ENCODE data around the gene RYR3. TPM values are rescaled to one million over a fixed set of nuclear protein-coding genes. Genes with fewer than 3 reads are reported as not detected.

The RYR3 gene
- total RNA-seq, 1 donor, result 0.10 TPM

- no peaks in the 10 kb centered on the region for H3K4me1 ChIP-seq (ENCODE audit: insufficient read depth, low read length)
- H3K4me3 ChIP-seq (ENCODE audit: low read length), result no peak overlapping the region
- H3K9me3 ChIP-seq (ENCODE audit: low read depth, low read length), result no peaks in the 10 kb centered on the region
- no peaks in the 10 kb centered on the region for H3K27me3 ChIP-seq (ENCODE audit: insufficient read depth, low read length)
These were observed 82.8 kb downstream of the RYR3 start for GRCh38 chr15:33393546-33393945.

GRCh38 chr15:33395321-33395720 is 84.6 kb downstream of the RYR3 start:
- Histone ChIP-seq H3K4me1 (ENCODE audit: insufficient read depth, low read length) (no peaks in the 10 kb centered on the region), H3K4me3 (ENCODE audit: low read length) (no peak overlapping the region), H3K9me3 (ENCODE audit: low read depth, low read length) (no peaks in the 10 kb centered on the region), H3K27me3 (ENCODE audit: insufficient read depth, low read length) (no peaks in the 10 kb centered on the region)

DNA sequence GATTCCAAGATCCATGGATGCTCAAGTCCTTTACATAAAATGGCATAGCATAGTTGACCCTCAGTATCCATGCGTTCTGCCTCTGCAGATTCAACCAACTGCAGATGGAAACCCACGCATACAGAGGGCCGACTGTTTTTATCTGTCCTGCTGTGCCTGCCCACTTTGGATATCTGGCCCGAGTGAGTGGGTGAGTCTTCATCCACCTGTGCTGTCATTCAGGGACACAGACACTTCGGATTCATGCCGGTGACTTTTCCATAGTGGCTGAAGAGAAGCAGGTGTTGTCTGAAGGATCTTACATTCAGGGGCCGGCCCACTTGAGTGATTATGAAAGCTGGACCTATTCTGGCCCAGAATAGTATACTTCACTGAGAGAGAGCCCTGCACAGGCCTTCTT is 85.1 kb downstream of the RYR3 start:
- Histone ChIP-seq H3K4me1 (ENCODE audit: insufficient read depth, low read length) (no peaks in the 10 kb centered on the region), H3K4me3 (ENCODE audit: low read length) (no peak overlapping the region), H3K27me3 (ENCODE audit: insufficient read depth, low read length) (no peaks in the 10 kb centered on the region), H3K9me3 (ENCODE audit: low read depth, low read length) (no peaks in the 10 kb centered on the region)

DNA sequence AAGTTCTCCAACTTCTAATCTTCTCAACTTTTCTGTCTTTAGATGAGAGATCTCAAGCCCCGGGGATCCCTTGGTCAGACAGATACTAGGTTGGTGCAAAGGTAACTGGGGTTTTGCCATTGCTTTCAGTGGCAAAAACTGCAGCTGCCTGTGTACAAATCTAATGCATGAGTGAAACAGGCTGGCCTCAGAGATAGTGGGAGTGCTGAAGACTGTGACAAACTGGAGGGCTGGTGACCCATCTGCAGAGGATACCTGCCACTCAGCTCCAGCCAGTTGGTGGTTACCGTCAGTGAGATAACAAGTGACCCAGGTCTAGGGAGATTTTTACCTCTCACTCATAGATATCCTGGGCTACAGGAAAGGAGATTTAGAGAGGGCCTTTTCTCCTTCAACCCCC is 85.7 kb downstream of the RYR3 start:
- no peaks in the 10 kb centered on the region for H3K9me3 ChIP-seq (ENCODE audit: low read depth, low read length)
- H3K4me1 ChIP-seq (ENCODE audit: insufficient read depth, low read length), result no peaks in the 10 kb centered on the region
- no peak overlapping the region for H3K4me3 ChIP-seq (ENCODE audit: low read length)
- no peaks in the 10 kb centered on the region for H3K27me3 ChIP-seq (ENCODE audit: insufficient read depth, low read length)

GRCh38 chr15:33398555-33398954 is 87.8 kb downstream of the RYR3 start:
- no peak overlapping the region for H3K4me3 ChIP-seq (ENCODE audit: low read length)
- no peaks in the 10 kb centered on the region for H3K4me1 ChIP-seq (ENCODE audit: insufficient read depth, low read length)
- H3K9me3 ChIP-seq (ENCODE audit: low read depth, low read length), result no peaks in the 10 kb centered on the region
- no peaks in the 10 kb centered on the region for H3K27me3 ChIP-seq (ENCODE audit: insufficient read depth, low read length)

GRCh38 chr15:33400941-33401340 is 90.2 kb downstream of the RYR3 start:
- no peaks in the 10 kb centered on the region for H3K9me3 ChIP-seq (ENCODE audit: low read depth, low read length)

DNA sequence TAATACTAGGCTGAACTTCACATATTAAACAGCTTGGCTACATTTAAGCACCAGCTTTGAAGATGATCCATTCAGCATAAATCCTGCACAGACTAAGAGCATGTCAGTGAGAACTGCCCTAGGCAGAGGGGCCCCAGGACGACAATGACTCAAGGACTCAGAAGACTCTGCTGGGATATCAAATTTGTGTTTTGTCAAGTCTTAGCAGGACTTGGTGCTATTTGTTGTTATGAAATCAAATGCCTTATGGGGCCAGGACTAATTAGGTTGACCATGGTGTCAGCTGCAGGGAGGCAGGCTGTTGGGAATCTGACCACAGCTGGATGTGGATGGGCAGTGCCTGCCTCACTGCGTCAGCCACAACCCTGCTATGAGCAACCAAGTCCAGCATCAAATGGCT is 91.8 kb downstream of the RYR3 start:
- no peaks in the 10 kb centered on the region for H3K27me3 ChIP-seq (ENCODE audit: insufficient read depth, low read length)
- no peaks in the 10 kb centered on the region for H3K9me3 ChIP-seq (ENCODE audit: low read depth, low read length)
- no peak overlapping the region for H3K4me3 ChIP-seq (ENCODE audit: low read length)
- no peaks in the 10 kb centered on the region for H3K4me1 ChIP-seq (ENCODE audit: insufficient read depth, low read length)

More at GRCh38 chr15:33400941-33401340, 90.2 kb downstream of the RYR3 start:
- H3K27me3 ChIP-seq (ENCODE audit: insufficient read depth, low read length), result no peaks in the 10 kb centered on the region
- no peaks in the 10 kb centered on the region for H3K4me1 ChIP-seq (ENCODE audit: insufficient read depth, low read length)
- no peak overlapping the region for H3K4me3 ChIP-seq (ENCODE audit: low read length)

DNA sequence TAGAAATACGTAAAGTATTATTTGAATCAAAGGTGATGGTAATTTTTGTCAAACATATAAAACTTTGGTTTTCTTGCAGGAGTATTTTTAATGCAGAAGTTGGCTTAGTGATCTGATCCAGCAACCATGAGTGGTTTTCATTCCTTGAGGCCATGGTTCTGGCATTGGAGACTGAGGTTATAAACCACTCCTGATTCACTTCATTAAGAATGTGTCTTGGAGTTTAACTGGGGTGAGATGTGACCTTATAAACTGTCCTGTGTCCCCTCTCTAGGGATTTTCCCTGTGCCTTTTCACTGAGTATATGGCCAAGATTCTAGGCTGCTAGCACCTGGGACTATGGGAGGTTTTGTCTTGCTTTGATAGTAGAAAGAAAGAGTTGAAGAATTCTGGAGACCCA is 94.3 kb downstream of the RYR3 start:
- Histone ChIP-seq H3K9me3 (ENCODE audit: low read depth, low read length) (no peaks in the 10 kb centered on the region), H3K4me3 (ENCODE audit: low read length) (no peak overlapping the region), H3K27me3 (ENCODE audit: insufficient read depth, low read length) (no peaks in the 10 kb centered on the region), H3K4me1 (ENCODE audit: insufficient read depth, low read length) (no peaks in the 10 kb centered on the region)

- Histone ChIP-seq H3K4me3 (ENCODE audit: low read length) (no peak overlapping the region), H3K27me3 (ENCODE audit: insufficient read depth, low read length) (no peaks in the 10 kb centered on the region), H3K9me3 (ENCODE audit: low read depth, low read length) (no peaks in the 10 kb centered on the region), H3K4me1 (ENCODE audit: insufficient read depth, low read length) (no peaks in the 10 kb centered on the region)
These were observed 101.1 kb downstream of the RYR3 start for GRCh38 chr15:33411596-33412540.

GRCh38 chr15:33419701-33420100 is 108.9 kb downstream of the RYR3 start:
- H3K9me3 ChIP-seq (ENCODE audit: low read depth, low read length), result no peaks in the 10 kb centered on the region
- no peaks in the 10 kb centered on the region for H3K27me3 ChIP-seq (ENCODE audit: insufficient read depth, low read length)
- no peak overlapping the region for H3K4me3 ChIP-seq (ENCODE audit: low read length)
- no peaks in the 10 kb centered on the region for H3K4me1 ChIP-seq (ENCODE audit: insufficient read depth, low read length)

GRCh38 chr15:33424025-33424424 is 113.3 kb downstream of the RYR3 start:
- Histone ChIP-seq H3K4me3 (ENCODE audit: low read length) (no peak overlapping the region), H3K9me3 (ENCODE audit: low read depth, low read length) (no peaks in the 10 kb centered on the region), H3K4me1 (ENCODE audit: insufficient read depth, low read length) (no peaks in the 10 kb centered on the region), H3K27me3 (ENCODE audit: insufficient read depth, low read length) (no peaks in the 10 kb centered on the region)

DNA sequence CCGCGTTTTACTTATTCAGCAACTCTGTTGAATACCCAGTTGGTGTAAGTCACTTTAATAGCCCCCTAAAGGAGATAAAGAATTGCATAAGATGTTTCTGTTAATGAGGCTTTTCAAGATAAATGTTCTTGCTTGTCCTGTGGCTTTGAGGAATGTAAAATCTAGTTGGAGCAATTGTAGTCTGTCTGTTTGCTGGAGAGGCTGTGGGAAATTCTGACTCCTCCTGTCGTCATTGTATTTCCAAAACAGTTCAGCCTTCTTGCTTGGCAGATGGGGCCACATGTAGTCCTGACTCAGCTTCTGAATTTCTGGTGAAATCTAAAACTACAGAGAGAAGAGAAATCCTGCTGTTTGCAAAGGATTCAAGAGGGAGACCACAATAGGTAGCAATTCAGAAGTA is 114.4 kb downstream of the RYR3 start:
- Histone ChIP-seq H3K4me3 (ENCODE audit: low read length) (no peak overlapping the region), H3K27me3 (ENCODE audit: insufficient read depth, low read length) (no peaks in the 10 kb centered on the region), H3K9me3 (ENCODE audit: low read depth, low read length) (no peaks in the 10 kb centered on the region), H3K4me1 (ENCODE audit: insufficient read depth, low read length) (no peaks in the 10 kb centered on the region)

DNA sequence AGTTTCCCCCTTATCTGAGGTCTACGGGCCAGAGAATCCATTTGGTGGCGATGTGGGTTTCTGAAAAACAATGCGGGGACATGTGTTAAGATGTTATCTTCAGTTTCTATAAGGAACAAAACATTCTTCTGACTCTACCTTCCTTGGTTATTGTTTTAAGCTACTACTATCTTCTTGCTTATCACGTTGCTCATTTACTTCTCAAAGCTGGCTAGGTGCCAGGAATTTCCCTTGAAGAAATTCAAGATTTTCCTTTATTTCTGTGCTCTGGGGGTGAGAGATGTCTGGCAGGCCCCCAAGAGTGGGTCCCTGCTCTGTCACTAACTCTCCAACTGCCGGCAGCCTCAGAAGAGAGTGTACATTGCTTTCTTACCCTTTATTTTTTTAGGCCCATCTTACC is 119.8 kb downstream of the RYR3 start:
- H3K9me3 ChIP-seq (ENCODE audit: low read depth, low read length), result no peaks in the 10 kb centered on the region

GRCh38 chr15:33433821-33434220 is 123.1 kb downstream of the RYR3 start:
- Histone ChIP-seq H3K27me3 (ENCODE audit: insufficient read depth, low read length) (no peaks in the 10 kb centered on the region), H3K9me3 (ENCODE audit: low read depth, low read length) (no peaks in the 10 kb centered on the region), H3K4me1 (ENCODE audit: insufficient read depth, low read length) (no peaks in the 10 kb centered on the region), H3K4me3 (ENCODE audit: low read length) (no peak overlapping the region)

More for the DNA sequence above, 119.8 kb downstream of the RYR3 start:
- Histone ChIP-seq H3K4me3 (ENCODE audit: low read length) (no peak overlapping the region), H3K27me3 (ENCODE audit: insufficient read depth, low read length) (no peaks in the 10 kb centered on the region), H3K4me1 (ENCODE audit: insufficient read depth, low read length) (no peaks in the 10 kb centered on the region)

DNA sequence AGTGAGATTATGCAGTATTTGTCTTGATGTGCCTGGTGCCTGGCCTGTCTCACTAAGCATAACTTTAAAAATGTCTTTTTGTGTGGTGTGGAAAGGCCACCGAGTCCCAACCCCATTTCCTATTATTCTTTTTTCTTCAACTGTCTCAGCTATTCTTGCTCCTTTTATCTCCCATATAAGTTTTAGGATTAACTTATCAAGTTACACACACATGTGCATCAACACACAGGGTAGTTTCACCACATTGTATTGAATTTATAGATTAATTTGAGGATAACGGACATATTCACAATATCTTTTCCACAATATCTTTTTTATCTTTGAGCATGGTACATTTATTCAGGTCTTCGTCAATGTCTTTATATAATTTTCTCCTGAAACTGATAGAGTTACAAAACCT is 127.6 kb downstream of the RYR3 start:
- Histone ChIP-seq H3K9me3 (ENCODE audit: low read depth, low read length) (no peaks in the 10 kb centered on the region), H3K4me1 (ENCODE audit: insufficient read depth, low read length) (no peaks in the 10 kb centered on the region), H3K27me3 (ENCODE audit: insufficient read depth, low read length) (peaks cover 10% of the 10 kb centered on the region), H3K4me3 (ENCODE audit: low read length) (no peak overlapping the region)

DNA sequence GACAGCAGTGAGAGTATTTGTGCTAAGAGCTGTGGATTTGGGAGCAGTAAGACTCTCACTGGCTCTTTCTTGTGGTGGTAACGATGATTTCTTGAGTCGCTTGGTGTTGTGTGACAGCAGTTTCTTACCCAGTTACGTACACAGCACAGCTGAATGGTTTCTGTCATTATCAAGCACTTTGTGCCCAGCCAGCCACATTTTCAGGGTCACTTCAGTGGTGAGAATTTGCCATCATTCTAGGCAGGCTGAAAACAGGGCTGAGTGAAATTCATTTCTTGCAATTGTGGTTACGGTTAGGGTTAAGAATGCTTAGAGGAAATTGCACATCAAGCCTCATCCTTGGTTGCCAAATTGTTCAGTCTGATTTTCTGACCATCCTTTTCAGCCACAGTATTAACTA is 130.1 kb downstream of the RYR3 start:
- Histone ChIP-seq H3K4me1 (ENCODE audit: insufficient read depth, low read length) (no peaks in the 10 kb centered on the region), H3K4me3 (ENCODE audit: low read length) (no peak overlapping the region), H3K27me3 (ENCODE audit: insufficient read depth, low read length) (peaks cover 10% of the 10 kb centered on the region), H3K9me3 (ENCODE audit: low read depth, low read length) (no peaks in the 10 kb centered on the region)

All from mononuclear cell (primary cell).